A549 (cell line): ENCODE data around the gene RNASE12. TPM values are rescaled to one million over a fixed set of nuclear protein-coding genes. Genes with fewer than 3 reads are reported as not detected.

Source experiments
- ATAC-seq, 2 experiments: fragments of 200-7000 bp in 1 of 2; fragments of >200 bp in 1 of 2; cut with Nextera tagmentation in 1 of 2; cut with Tn5 transposase in 1 of 2; 3 replicates each; pipeline versions ENCODE4 v1.8.0 to v1.9.1; 2018 to 2020; ENCODE audit warnings: mild to moderate bottlenecking in 1 of 2, moderate library complexity in 1 of 2
- CTCF ChIA-PET: fragments of 300-600 bp; sonication (Branson Sonifier 250); formaldehyde crosslinking; extraction: SDS; loops from one replicate; lab custom pipeline; 2021; ENCODE audit warnings: antibody characterized with exemption, inconsistent platforms; lab: Yijun Ruan, JAX
- POLR2A ChIA-PET: fragments of 350-600 bp; formaldehyde crosslinking; extraction: SDS; loops from one replicate; lab custom pipeline; 2021; ENCODE audit warnings: antibody characterized with exemption, inconsistent platforms; lab: Yijun Ruan, JAX
- DNase-seq, 2 experiments: peaks; one replicate each; pipeline versions ENCODE4 v3.0.0 to v3.0.0-alpha.2; 2011 to 2016; ENCODE audit warnings: low read depth in 1 of 2, low spot score in 1 of 2
- FAIRE-seq: peaks from 2 replicates; lab custom pipeline; 2011; peaks lifted over from hg19 to GRCh38; lab: Jason Lieb, UNC
- H3K27ac ChIP-seq, 2 experiments: fragments of >200 bp; sonication (Bioruptor Twin); formaldehyde crosslinking; 3 replicates each; pipeline ENCODE4 v1.5.1; 2016 to 2017
- H3K4me1 ChIP-seq: fragments of >200 bp; sonication (Bioruptor Twin); formaldehyde crosslinking; 3 replicates; pipeline ENCODE4 v1.6.1; 2016
- H3K4me2 ChIP-seq: fragments of >200 bp; sonication (Bioruptor Twin); formaldehyde crosslinking; 3 replicates; pipeline ENCODE4 v1.6.1; 2016
- H3K4me3 ChIP-seq: fragments of >200 bp; sonication (Bioruptor Twin); formaldehyde crosslinking; 3 replicates; pipeline ENCODE4 v1.5.1; 2016
- H3K9me3 ChIP-seq: fragments of >200 bp; sonication (Bioruptor Twin); formaldehyde crosslinking; 3 replicates; pipeline ENCODE4 v1.6.1; 2016
- CBX8 ChIP-seq: fragments of 200-600 bp; sonication (generic); IDR thresholded peaks from 2 replicates; pipeline ENCODE4 v1.6.1; 2016
- CEBPB ChIP-seq, 2 experiments: fragments of >200 bp in 1 of 2; sonication (Bioruptor Twin) in 1 of 2; formaldehyde crosslinking in 1 of 2; IDR thresholded peaks; 2 replicates each; pipeline ENCODE4 v1.6.1; 2012 to 2016
- CHD2 ChIP-seq: fragments of 150-350 bp; IDR thresholded peaks from 2 replicates; pipeline ENCODE4 v1.6.1; 2014; ENCODE audit warnings: low read length; ENCODE audit not compliant: partially characterized antibody
- ESRRA ChIP-seq: fragments of 150-350 bp; IDR thresholded peaks from 2 replicates; pipeline ENCODE4 v1.6.1; 2014; ENCODE audit warnings: mild to moderate bottlenecking, low read length, borderline replicate concordance
- FOXS1 ChIP-seq: fragments of 250-450 bp; sonication (Bioruptor Pico); IDR thresholded peaks from 2 replicates; pipeline ENCODE4 v1.5.0; 2020; ENCODE audit warnings: mild to moderate bottlenecking, moderate library complexity
- HOXA7 ChIP-seq: fragments of 250-450 bp; sonication (Bioruptor Pico); IDR thresholded peaks from 2 replicates; pipeline ENCODE4 v1.5.0; 2020; ENCODE audit warnings: mild to moderate bottlenecking, moderate library complexity
- NPAS2 ChIP-seq: fragments of 250-450 bp; sonication (Bioruptor Pico); IDR thresholded peaks from 2 replicates; pipeline ENCODE4 v1.8.0; 2022; ENCODE audit warnings: mild to moderate bottlenecking, moderate library complexity, borderline replicate concordance
- NR3C1 ChIP-seq: fragments of >200 bp; sonication (Bioruptor Twin); formaldehyde crosslinking; IDR thresholded peaks from 3 replicates; pipeline ENCODE4 v1.6.1; 2017
- RARB ChIP-seq: fragments of 250-450 bp; sonication (Bioruptor Pico); IDR thresholded peaks from 2 replicates; pipeline ENCODE4 v1.8.0; 2021; ENCODE audit warnings: mild to moderate bottlenecking, moderate library complexity
- RCOR1 ChIP-seq: fragments of 150-350 bp; IDR thresholded peaks from 2 replicates; pipeline ENCODE4 v1.6.1; 2014; ENCODE audit warnings: antibody characterized with exemption, low read length, low read depth
- RFX5 ChIP-seq: fragments of 450-650 bp; IDR thresholded peaks from 2 replicates; pipeline ENCODE4 v1.7.1; 2014; ENCODE audit warnings: antibody characterized with exemption, mild to moderate bottlenecking, moderate library complexity
- RNF2 ChIP-seq: fragments of 200-600 bp; sonication (generic); IDR thresholded peaks from 2 replicates; pipeline ENCODE4 v1.6.1; 2016; ENCODE audit warnings: low read depth, mild to moderate bottlenecking, antibody characterized with exemption, moderate library complexity, borderline replicate concordance
- SREBF2 ChIP-seq: fragments of 450-650 bp; IDR thresholded peaks from 2 replicates; pipeline ENCODE4 v1.6.1; 2014; ENCODE audit warnings: mild to moderate bottlenecking, moderate library complexity
- TP53 ChIP-seq: fragments of 250-450 bp; sonication (Bioruptor Pico); IDR thresholded peaks from 2 replicates; pipeline ENCODE4 v1.5.0; 2021; ENCODE audit warnings: mild to moderate bottlenecking, moderate library complexity
- ZFP36 ChIP-seq: fragments of 450-650 bp; IDR thresholded peaks from 2 replicates; pipeline ENCODE4 v1.6.1; 2014; ENCODE audit warnings: borderline replicate concordance; ENCODE audit not compliant: partially characterized antibody
- ZSCAN20 ChIP-seq: fragments of 250-450 bp; sonication (Bioruptor Pico); IDR thresholded peaks from 2 replicates; pipeline ENCODE4 v1.8.0; 2022; ENCODE audit warnings: mild to moderate bottlenecking, moderate library complexity
- WGBS: methylation state at CpG from one replicate; pipeline ENCODE4 v1.1.6; 2017; ENCODE audit errors: missing lambda C conversion rate; 5-methylcytosine and 5-hydroxymethylcytosine counted together
- polyA plus RNA-seq, 4 experiments: library from polyadenylated mRNA; depleted of rRNA in 3 of 4; stranded (reverse); fragments of >200 nt; fragmentation: RNase III in 1 of 4; extraction: RNeasy Plus Mini Kit Qiagen cat#74134 plus additional on column Dnase treatment in 1 of 4; gene quantifications; 2 replicates in 3 of 4; 3 replicates in 1 of 4; pipeline ENCODE4 v1.2.3, GENCODE V29; 2011 to 2017
- TF ChIP-seq, protein P1 (sequence below): fragments of 200-600 bp; sonication (generic); IDR thresholded peaks from 2 replicates; pipeline ENCODE4 v1.6.1; 2016; ENCODE audit warnings: antibody characterized with exemption, mild to moderate bottlenecking, moderate library complexity
- TF ChIP-seq, protein P2 (sequence below): IDR thresholded peaks from 2 replicates; pipeline ENCODE4 v1.6.1; 2012; ENCODE audit warnings: low read depth, borderline replicate concordance
- TF ChIP-seq, protein P3 (sequence below): fragments of 250-450 bp; sonication (Bioruptor Pico); IDR thresholded peaks from 2 replicates; pipeline ENCODE4 v1.5.0; 2021; ENCODE audit warnings: mild to moderate bottlenecking, moderate library complexity, borderline replicate concordance
- TF ChIP-seq, protein P4 (sequence below): IDR thresholded peaks from 2 replicates; pipeline ENCODE4 v1.6.1; 2012

The RNASE12 gene
- polyA plus RNA-seq, 2 of the 4 experiments (the other 2 are of a cell fraction): not detected

DNA sequence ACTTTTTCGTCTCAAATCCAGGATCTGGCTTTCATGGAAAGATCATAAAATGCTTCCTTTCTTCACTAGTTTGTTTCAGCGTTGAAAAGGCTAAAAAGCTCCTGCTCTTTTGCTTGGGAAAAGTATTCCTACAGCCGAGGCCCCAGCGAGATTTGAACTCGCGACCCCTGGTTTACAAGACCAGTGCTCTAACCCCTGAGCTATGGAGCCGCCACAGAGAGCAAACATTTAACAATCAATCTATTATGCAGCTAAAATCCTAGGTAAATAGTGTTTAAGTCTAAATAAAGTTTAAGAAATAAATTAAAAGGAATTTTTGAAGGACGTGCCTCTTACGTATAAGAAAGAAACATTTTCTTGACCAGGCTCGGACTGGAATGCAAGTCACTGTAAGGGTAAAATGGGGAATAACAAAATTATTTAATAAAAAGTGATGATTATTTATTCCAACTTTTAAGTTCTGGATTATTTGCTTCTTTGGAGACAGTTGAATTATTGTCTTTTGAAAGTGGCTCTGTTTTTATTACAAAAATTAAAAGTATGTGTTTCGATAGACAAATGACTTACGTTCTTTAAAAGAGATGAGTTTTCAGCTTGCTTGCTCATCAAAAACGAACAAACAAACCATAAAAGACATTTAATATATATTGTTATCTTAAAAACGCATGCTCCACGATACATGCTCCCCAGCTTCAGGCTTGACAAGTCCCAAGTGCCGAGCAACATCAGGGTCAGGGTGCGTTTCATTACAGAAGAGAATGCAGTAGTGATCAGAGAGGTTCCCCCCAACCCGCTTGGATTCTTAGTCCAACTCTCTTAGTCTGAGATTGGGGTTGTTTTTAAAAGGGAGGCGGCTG, 40.1 kb upstream of the RNASE12 start (continued):
- TF ChIP-seq, protein P1, sequence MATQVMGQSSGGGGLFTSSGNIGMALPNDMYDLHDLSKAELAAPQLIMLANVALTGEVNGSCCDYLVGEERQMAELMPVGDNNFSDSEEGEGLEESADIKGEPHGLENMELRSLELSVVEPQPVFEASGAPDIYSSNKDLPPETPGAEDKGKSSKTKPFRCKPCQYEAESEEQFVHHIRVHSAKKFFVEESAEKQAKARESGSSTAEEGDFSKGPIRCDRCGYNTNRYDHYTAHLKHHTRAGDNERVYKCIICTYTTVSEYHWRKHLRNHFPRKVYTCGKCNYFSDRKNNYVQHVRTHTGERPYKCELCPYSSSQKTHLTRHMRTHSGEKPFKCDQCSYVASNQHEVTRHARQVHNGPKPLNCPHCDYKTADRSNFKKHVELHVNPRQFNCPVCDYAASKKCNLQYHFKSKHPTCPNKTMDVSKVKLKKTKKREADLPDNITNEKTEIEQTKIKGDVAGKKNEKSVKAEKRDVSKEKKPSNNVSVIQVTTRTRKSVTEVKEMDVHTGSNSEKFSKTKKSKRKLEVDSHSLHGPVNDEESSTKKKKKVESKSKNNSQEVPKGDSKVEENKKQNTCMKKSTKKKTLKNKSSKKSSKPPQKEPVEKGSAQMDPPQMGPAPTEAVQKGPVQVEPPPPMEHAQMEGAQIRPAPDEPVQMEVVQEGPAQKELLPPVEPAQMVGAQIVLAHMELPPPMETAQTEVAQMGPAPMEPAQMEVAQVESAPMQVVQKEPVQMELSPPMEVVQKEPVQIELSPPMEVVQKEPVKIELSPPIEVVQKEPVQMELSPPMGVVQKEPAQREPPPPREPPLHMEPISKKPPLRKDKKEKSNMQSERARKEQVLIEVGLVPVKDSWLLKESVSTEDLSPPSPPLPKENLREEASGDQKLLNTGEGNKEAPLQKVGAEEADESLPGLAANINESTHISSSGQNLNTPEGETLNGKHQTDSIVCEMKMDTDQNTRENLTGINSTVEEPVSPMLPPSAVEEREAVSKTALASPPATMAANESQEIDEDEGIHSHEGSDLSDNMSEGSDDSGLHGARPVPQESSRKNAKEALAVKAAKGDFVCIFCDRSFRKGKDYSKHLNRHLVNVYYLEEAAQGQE: no peak
- no peak for TF ChIP-seq RFX5
- TF ChIP-seq NPAS2 (CRISPR knock-in tag): no peak
- no peak for TF ChIP-seq NR3C1
- TF ChIP-seq ZSCAN20: no peak
- TF ChIP-seq, protein P2, sequence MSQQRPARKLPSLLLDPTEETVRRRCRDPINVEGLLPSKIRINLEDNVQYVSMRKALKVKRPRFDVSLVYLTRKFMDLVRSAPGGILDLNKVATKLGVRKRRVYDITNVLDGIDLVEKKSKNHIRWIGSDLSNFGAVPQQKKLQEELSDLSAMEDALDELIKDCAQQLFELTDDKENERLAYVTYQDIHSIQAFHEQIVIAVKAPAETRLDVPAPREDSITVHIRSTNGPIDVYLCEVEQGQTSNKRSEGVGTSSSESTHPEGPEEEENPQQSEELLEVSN: no peak
- TF ChIP-seq SREBF2: peak; percentile 70
- no peak for TF ChIP-seq HOXA7 (CRISPR knock-in tag)
- no peak for TF ChIP-seq RCOR1
- no peak for TF ChIP-seq FOXS1 (CRISPR knock-in tag)
- peak in 1 of 2 experiments; percentile 53; a peak in 2 of 4 replicates for TF ChIP-seq CEBPB (IDR thresholded peaks at IDR 0.05)
- no peak for TF ChIP-seq CHD2
- no peak for TF ChIP-seq CBX8
- no peak for TF ChIP-seq TP53
- TF ChIP-seq RNF2: no peak
- TF ChIP-seq RARB: no peak

DNA sequence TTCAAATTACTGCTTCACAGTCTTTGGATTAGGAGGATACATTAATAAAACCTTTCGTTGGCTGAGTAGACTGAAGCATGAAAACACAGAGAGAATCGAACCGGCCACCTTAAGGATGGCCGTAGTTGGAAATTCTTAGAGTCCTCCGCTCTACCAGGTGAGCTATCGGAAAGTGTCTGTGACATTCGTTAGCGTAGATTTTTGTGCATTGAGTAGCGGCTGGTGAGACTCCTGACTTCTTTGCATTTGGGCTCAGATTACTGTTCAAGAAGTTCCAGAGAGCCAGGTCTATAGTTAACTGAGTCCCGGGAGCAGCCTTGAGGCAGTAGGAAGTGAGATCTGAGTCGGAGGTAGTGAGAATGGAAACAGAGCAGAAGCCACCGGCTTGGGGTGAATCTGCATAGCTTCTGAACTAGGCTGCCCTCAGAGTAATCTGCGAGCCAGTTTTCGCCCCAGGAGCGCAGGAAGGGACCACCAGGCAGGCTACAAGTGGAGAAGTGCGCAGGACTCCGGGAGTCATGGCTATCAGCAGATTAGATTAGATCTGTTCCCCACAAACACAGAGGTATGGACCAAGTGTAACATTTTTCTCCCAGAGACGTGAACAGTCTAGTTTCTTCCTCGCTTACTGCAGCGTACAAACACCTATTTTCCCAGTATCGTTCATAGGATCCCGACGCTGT, 39.3 kb upstream of the RNASE12 start:
- Histone ChIP-seq H3K4me2 (peak overlapping the region; percentile 99), H3K9me3 (peaks cover 4% of the 10 kb centered on the region; the same call in 1 of the 3 replicates), H3K27ac (peak overlapping the region; percentile 55 to 81), H3K4me3 (peak overlapping the region; percentile 62), H3K4me1 (peaks cover 33% of the 10 kb centered on the region; the same call in 2 of the 3 replicates)
- peak; percentile 49 to 91 for DNase-seq
- FAIRE-seq: no peak
- ChIA-PET POLR2A (interaction anchor here (1.0 to 2.9 kb wide), 5 partner anchors 17 to 287 kb away, joined by 5 to 22 read pairs (median 9); partner anchors contain the start of gene PARP2), CTCF (interaction anchor here (0.6 to 4.6 kb wide), 11 partner anchors 17 to 330 kb away, joined by 3 to 30 read pairs (median 8); no protein-coding TSS in a partner anchor)
- peak; percentile 20 to 45; a peak in 5 of 6 replicates for ATAC-seq
- TF ChIP-seq ZFP36 (no peak), SREBF2 (peak; percentile 54), ESRRA (no peak)
- TF ChIP-seq, protein P3, sequence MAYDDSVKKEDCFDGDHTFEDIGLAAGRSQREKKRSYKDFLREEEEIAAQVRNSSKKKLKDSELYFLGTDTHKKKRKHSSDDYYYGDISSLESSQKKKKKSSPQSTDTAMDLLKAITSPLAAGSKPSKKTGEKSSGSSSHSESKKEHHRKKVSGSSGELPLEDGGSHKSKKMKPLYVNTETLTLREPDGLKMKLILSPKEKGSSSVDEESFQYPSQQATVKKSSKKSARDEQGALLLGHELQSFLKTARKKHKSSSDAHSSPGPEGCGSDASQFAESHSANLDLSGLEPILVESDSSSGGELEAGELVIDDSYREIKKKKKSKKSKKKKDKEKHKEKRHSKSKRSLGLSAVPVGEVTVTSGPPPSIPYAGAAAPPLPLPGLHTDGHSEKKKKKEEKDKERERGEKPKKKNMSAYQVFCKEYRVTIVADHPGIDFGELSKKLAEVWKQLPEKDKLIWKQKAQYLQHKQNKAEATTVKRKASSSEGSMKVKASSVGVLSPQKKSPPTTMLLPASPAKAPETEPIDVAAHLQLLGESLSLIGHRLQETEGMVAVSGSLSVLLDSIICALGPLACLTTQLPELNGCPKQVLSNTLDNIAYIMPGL: peak; percentile 9; the same call in 1 of the 2 replicates
- TF ChIP-seq, protein P4, sequence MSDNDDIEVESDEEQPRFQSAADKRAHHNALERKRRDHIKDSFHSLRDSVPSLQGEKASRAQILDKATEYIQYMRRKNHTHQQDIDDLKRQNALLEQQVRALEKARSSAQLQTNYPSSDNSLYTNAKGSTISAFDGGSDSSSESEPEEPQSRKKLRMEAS: peak; percentile 35; the same call in 1 of the 2 replicates
- WGBS: 1% methylated on average over 23 of the region's 23 CpGs
